Measurements from ENCODE around the gene PCDHGB5. TPM values are rescaled to one million over a fixed set of nuclear protein-coding genes. Genes with fewer than 3 reads are reported as not detected.
"Not testable (repeated sequence)": the region's sequence is repeated elsewhere in the genome, so short reads cannot be mapped to it uniquely, and the experiment has no call there.

The PCDHGB5 gene
- 0.80 TPM for polyA plus RNA-seq (2013, experiment 1 of 4)
- 1.2 TPM for polyA plus RNA-seq (2013, experiment 2 of 4)
- polyA plus RNA-seq (2013, experiment 3 of 4): 0.37 TPM
- 0.57 TPM for polyA plus RNA-seq (2013, experiment 4 of 4)

DNA sequence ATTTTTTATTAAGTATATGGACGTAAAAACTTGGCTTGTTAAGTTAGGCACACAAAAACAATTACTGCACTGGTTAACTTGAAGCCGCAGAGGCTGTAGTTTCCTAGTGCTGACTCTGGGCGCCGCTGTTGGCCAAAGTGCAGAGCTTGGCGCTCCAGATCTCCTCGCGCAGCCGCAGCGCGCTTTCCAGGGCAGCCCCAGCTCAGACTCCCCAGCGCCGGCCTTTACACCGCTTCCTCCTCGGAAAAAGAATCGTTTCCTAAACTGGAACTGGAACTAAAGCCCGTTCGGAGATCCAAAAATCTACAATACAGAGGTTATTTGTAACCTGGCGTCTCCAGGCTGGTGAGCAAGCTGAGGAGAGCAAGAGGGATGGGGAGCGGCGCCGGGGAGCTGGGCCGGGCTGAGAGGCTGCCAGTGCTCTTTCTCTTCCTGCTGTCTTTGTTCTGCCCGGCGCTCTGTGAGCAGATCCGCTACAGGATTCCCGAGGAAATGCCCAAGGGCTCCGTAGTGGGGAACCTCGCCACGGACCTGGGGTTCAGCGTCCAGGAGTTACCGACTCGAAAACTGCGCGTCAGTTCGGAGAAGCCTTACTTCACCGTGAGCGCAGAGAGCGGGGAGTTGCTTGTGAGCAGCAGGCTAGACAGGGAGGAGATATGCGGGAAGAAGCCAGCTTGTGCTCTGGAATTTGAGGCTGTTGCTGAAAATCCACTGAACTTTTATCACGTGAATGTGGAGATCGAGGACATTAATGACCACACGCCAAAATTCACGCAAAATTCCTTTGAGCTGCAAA lies at the start of gene PCDHGB5:
TSS of gene PCDHGB5 (plus strand) at position 192 of the 796 bp plus-strand sequence. CDS start at position 373, 181 bp downstream.
- H3K4me3 ChIP-seq (ENCODE audit: insufficient read depth, low read depth, low read length); H3K36me3 ChIP-seq (ENCODE audit: control insufficient read depth, insufficient read depth, low read length); H3K27ac ChIP-seq (ENCODE audit: insufficient read depth, low read depth, low read length, poor library complexity, severe bottlenecking); H3K9me3 ChIP-seq (ENCODE audit: control insufficient read depth, low read length); H3K27me3 ChIP-seq (ENCODE audit: control insufficient read depth, insufficient read depth, low read length, poor library complexity, severe bottlenecking); H3K4me1 ChIP-seq (ENCODE audit: control insufficient read depth, insufficient read depth, low read length): not testable (repeated sequence)
- 86 to 92% methylated on average over 19 to 20 of the region's 43 CpGs for WGBS, 2 experiments

DNA sequence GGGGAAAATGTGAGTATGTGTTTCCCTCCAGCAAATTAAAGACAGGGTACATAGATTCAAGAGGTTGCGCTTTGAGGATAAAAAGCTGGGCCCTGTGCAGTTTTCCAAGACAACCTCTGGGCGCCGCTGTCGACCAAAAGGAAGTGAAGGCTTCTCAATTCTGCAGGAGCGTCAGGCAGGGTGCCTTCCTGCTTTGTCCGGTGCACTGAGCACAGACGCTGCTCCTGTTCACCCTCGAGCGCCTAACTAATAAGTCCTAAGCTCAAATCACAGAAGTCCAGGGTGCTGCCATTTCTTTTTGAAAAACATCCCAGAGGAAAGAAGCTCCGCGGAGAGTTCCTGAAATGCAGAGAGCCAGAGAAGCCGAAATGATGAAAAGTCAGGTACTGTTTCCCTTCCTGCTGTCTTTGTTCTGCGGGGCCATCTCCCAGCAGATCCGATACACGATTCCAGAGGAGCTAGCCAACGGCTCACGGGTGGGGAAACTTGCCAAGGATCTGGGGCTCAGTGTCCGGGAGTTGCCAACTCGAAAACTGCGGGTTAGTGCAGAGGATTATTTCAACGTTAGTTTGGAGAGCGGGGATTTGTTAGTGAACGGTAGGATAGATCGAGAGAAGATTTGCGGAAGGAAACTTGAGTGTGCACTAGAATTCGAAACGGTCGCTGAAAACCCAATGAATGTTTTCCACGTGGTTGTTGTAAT lies 47.7 kb upstream of the PCDHGB5 start, which contains the start of gene PCDHGB1:
TSS of gene PCDHGB1 (plus strand) at position 183 of the 703 bp plus-strand sequence. CDS start at position 345, 162 bp downstream.
- 81 to 83% methylated on average over 29 of the region's 29 CpGs for WGBS, 2 experiments
- Histone ChIP-seq H3K27ac (ENCODE audit: insufficient read depth, low read depth, low read length, poor library complexity, severe bottlenecking) (no peak within 1 kb of the TSS), H3K4me1 (ENCODE audit: control insufficient read depth, insufficient read depth, low read length) (no peaks in the 10 kb centered on the region), H3K9me3 (ENCODE audit: control insufficient read depth, low read length) (peaks cover 6% of the 10 kb centered on the region), H3K36me3 (ENCODE audit: control insufficient read depth, insufficient read depth, low read length) (no peaks in the 10 kb centered on the region), H3K27me3 (ENCODE audit: control insufficient read depth, insufficient read depth, low read length, poor library complexity, severe bottlenecking) (no peaks in the 10 kb centered on the region), H3K4me3 (ENCODE audit: insufficient read depth, low read depth, low read length) (no peak within 1 kb of the TSS)

DNA sequence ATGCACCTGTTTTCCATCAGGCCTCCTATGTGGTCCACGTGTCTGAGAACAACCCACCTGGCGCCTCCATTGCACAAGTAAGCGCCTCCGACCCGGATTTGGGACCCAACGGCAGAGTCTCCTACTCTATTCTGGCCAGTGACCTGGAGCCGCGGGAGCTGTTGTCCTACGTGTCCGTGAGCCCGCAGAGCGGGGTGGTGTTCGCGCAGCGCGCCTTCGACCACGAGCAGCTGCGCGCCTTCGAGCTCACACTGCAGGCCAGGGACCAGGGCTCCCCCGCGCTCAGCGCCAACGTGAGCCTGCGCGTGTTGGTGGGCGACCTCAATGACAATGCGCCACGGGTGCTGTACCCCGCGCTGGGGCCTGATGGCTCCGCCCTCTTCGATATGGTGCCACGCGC lies 46.2 kb upstream of the PCDHGB5 start:
- Histone ChIP-seq H3K27ac (ENCODE audit: insufficient read depth, low read depth, low read length, poor library complexity, severe bottlenecking) (no peak overlapping the region), H3K4me1 (ENCODE audit: control insufficient read depth, insufficient read depth, low read length) (no peaks in the 10 kb centered on the region), H3K9me3 (ENCODE audit: control insufficient read depth, low read length) (peaks cover 2% of the 10 kb centered on the region), H3K27me3 (ENCODE audit: control insufficient read depth, insufficient read depth, low read length, poor library complexity, severe bottlenecking) (no peaks in the 10 kb centered on the region), H3K4me3 (ENCODE audit: insufficient read depth, low read depth, low read length) (no peak overlapping the region), H3K36me3 (ENCODE audit: control insufficient read depth, insufficient read depth, low read length) (no peaks in the 10 kb centered on the region)
- WGBS, 2 experiments: 95 to 96% methylated on average over 28 to 30 of the region's 36 CpGs

DNA sequence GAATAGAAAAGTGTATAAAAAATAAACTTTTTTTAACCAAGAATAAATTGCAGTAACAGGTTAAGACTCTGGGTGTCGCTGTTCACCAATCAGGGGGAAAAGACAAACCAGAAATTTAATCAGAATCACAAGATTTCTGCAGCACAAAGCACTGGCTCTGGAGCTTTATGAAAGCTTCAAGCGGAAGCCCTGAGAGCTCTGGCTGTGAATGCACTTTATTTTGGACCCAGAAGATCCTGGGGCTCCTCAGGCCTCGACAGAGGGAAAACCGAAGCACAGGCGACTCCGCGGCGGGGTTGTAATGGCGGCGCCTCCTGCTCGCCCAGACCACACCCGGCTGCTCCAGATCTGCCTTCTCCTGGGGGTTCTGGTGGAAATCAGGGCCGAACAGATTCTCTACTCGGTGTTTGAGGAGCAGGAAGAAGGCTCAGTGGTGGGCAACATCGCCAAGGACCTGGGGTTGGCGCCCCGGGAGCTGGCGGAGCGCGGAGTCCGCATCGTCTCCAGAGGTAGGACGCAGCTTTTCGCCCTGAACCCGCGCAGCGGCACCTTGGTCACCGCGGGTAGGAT lies 42.8 kb upstream of the PCDHGB5 start, which contains the start of gene PCDHGA4:
TSS of gene PCDHGA4 (plus strand) at position 122 of the 570 bp plus-strand sequence. CDS start at position 209, 87 bp downstream.
- Histone ChIP-seq H3K9me3 (ENCODE audit: control insufficient read depth, low read length) (peaks cover 2% of the 10 kb centered on the region), H3K36me3 (ENCODE audit: control insufficient read depth, insufficient read depth, low read length) (no peaks in the 10 kb centered on the region), H3K27me3 (ENCODE audit: control insufficient read depth, insufficient read depth, low read length, poor library complexity, severe bottlenecking) (no peaks in the 10 kb centered on the region), H3K27ac (ENCODE audit: insufficient read depth, low read depth, low read length, poor library complexity, severe bottlenecking) (no peak within 1 kb of the TSS), H3K4me3 (ENCODE audit: insufficient read depth, low read depth, low read length) (no peak within 1 kb of the TSS), H3K4me1 (ENCODE audit: control insufficient read depth, insufficient read depth, low read length) (no peaks in the 10 kb centered on the region)
- WGBS, 2 experiments: 94% methylated on average over 29 of the region's 29 CpGs

DNA sequence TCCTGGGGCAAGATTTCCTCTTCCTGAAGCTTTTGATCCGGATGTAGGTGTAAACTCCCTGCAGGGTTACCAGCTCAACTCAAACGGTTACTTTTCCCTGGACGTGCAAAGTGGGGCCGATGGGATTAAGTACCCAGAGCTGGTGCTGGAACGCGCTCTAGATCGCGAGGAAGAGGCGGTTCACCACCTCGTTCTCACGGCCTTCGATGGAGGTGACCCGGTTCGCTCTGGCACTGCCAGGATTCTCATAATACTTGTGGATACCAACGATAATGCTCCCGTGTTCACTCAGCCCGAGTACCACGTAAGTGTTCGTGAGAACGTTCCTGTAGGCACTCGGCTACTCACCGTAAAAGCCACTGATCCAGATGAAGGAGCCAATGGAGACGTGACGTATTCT lies 42.1 kb upstream of the PCDHGB5 start:
- WGBS, 2 experiments: 96 to 97% methylated on average over 24 of the region's 24 CpGs
- H3K36me3 ChIP-seq (ENCODE audit: control insufficient read depth, insufficient read depth, low read length): no peaks in the 10 kb centered on the region
- H3K4me1 ChIP-seq (ENCODE audit: control insufficient read depth, insufficient read depth, low read length): no peaks in the 10 kb centered on the region
- no peak overlapping the region for H3K4me3 ChIP-seq (ENCODE audit: insufficient read depth, low read depth, low read length)
- H3K9me3 ChIP-seq (ENCODE audit: control insufficient read depth, low read length): peaks cover 5% of the 10 kb centered on the region
- no peaks in the 10 kb centered on the region for H3K27me3 ChIP-seq (ENCODE audit: control insufficient read depth, insufficient read depth, low read length, poor library complexity, severe bottlenecking)
- no peak overlapping the region for H3K27ac ChIP-seq (ENCODE audit: insufficient read depth, low read depth, low read length, poor library complexity, severe bottlenecking)

DNA sequence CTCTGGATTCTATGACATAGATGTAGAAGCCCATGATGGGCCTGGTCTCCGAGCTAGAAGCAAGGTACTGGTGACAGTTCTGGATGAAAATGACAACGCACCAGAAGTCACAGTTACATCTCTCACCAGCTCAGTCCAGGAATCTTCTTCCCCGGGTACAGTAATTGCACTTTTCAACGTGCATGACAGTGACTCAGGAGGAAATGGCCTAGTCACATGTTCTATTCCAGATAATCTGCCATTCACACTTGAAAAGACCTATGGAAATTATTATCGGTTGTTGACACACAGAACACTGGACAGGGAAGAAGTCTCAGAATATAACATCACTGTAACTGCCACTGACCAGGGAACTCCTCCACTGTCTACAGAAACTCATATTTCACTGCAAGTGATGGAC lies 41.6 kb upstream of the PCDHGB5 start:
- Histone ChIP-seq H3K4me1 (ENCODE audit: control insufficient read depth, insufficient read depth, low read length) (no peaks in the 10 kb centered on the region), H3K36me3 (ENCODE audit: control insufficient read depth, insufficient read depth, low read length) (no peaks in the 10 kb centered on the region), H3K27ac (ENCODE audit: insufficient read depth, low read depth, low read length, poor library complexity, severe bottlenecking) (no peak overlapping the region), H3K27me3 (ENCODE audit: control insufficient read depth, insufficient read depth, low read length, poor library complexity, severe bottlenecking) (no peaks in the 10 kb centered on the region), H3K4me3 (ENCODE audit: insufficient read depth, low read depth, low read length) (no peak overlapping the region), H3K9me3 (ENCODE audit: control insufficient read depth, low read length) (peaks cover 5% of the 10 kb centered on the region)
- 90% methylated on average over 5 of the region's 5 CpGs for WGBS, 2 experiments

DNA sequence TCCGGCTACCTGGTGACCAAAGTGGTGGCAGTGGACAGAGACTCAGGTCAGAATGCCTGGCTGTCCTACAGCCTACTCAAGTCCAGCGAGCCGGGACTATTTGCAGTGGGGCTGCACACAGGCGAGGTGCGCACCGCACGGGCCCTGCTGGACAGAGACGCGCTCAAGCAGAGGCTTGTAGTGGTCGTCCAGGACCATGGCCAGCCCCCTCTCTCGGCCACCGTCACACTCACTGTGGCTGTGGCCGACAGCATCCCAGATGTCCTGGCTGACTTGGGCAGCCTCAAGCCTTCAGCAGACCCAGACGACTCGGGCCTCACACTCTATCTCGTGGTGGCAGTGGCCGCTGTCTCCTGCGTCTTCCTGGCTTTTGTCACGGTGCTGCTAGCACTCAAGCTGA lies 40.8 kb upstream of the PCDHGB5 start:
- WGBS, 2 experiments: 95% methylated on average over 19 of the region's 19 CpGs
- H3K9me3 ChIP-seq (ENCODE audit: control insufficient read depth, low read length): peaks cover 5% of the 10 kb centered on the region
- H3K4me1 ChIP-seq (ENCODE audit: control insufficient read depth, insufficient read depth, low read length): no peaks in the 10 kb centered on the region
- H3K4me3 ChIP-seq (ENCODE audit: insufficient read depth, low read depth, low read length): no peak overlapping the region
- H3K27ac ChIP-seq (ENCODE audit: insufficient read depth, low read depth, low read length, poor library complexity, severe bottlenecking): no peak overlapping the region
- H3K36me3 ChIP-seq (ENCODE audit: control insufficient read depth, insufficient read depth, low read length): no peaks in the 10 kb centered on the region
- no peaks in the 10 kb centered on the region for H3K27me3 ChIP-seq (ENCODE audit: control insufficient read depth, insufficient read depth, low read length, poor library complexity, severe bottlenecking)

DNA sequence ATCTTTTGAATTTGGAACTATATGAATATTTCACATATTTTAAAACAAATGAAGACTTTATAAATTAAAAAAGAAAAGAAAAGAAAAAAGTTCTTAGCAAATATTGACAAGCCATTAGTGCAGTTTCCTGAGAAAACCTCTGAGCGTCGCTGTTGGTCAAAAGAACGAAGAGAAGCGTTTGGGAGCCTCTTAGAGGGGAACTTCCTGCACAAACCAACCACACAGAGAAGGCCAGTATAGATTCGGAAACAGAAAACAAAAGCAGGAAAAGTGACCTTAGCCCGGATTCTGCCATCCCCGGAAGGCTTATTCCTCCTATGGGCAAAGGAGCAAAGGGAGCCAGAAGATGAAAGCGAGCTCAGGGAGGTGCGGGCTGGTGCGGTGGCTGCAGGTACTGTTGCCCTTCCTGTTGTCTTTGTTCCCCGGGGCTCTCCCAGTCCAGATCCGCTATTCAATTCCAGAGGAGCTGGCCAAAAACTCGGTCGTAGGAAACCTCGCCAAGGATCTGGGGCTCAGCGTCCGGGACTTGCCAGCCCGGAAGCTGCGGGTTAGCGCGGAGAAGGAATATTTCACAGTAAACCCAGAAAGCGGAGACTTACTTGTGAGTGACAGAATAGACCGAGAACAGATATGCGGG lies 37.8 kb upstream of the PCDHGB5 start, which contains the start of gene PCDHGB2:
TSS of gene PCDHGB2 (plus strand) at position 205 of the 637 bp plus-strand sequence. CDS start at position 347, 142 bp downstream.
- Histone ChIP-seq H3K4me3 (ENCODE audit: insufficient read depth, low read depth, low read length) (no peak within 1 kb of the TSS), H3K36me3 (ENCODE audit: control insufficient read depth, insufficient read depth, low read length) (peaks cover 4% of the 10 kb centered on the region), H3K9me3 (ENCODE audit: control insufficient read depth, low read length) (peaks cover 4% of the 10 kb centered on the region), H3K27ac (ENCODE audit: insufficient read depth, low read depth, low read length, poor library complexity, severe bottlenecking) (no peak within 1 kb of the TSS), H3K4me1 (ENCODE audit: control insufficient read depth, insufficient read depth, low read length) (no peaks in the 10 kb centered on the region), H3K27me3 (ENCODE audit: control insufficient read depth, insufficient read depth, low read length, poor library complexity, severe bottlenecking) (no peaks in the 10 kb centered on the region)
- 89 to 91% methylated on average over 24 of the region's 24 CpGs for WGBS, 2 experiments

DNA sequence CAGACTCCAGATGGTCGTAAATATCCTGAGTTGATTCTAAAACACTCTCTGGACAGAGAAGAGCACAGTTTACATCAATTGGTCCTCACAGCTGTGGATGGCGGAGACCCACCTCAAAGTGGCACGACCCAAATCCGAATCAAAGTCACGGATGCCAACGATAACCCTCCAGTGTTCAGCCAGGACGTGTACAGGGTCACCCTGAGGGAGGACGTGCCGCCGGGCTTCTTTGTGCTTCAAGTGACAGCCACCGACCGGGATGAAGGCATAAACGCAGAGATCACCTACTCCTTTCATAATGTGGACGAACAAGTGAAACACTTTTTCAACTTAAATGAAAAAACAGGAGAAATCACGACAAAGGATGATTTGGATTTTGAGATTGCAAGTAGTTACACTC lies 37.1 kb upstream of the PCDHGB5 start:
- no peak overlapping the region for H3K27ac ChIP-seq (ENCODE audit: insufficient read depth, low read depth, low read length, poor library complexity, severe bottlenecking)

More for the DNA sequence above, 37.1 kb upstream of the PCDHGB5 start:
- Histone ChIP-seq H3K4me3 (ENCODE audit: insufficient read depth, low read depth, low read length) (no peak overlapping the region), H3K4me1 (ENCODE audit: control insufficient read depth, insufficient read depth, low read length) (no peaks in the 10 kb centered on the region), H3K9me3 (ENCODE audit: control insufficient read depth, low read length) (peaks cover 4% of the 10 kb centered on the region), H3K27me3 (ENCODE audit: control insufficient read depth, insufficient read depth, low read length, poor library complexity, severe bottlenecking) (no peaks in the 10 kb centered on the region), H3K36me3 (ENCODE audit: control insufficient read depth, insufficient read depth, low read length) (peaks cover 4% of the 10 kb centered on the region)
- 93 to 95% methylated on average over 15 of the region's 15 CpGs for WGBS, 2 experiments
